ENCODE measurements around the gene RTL10.

DNA sequence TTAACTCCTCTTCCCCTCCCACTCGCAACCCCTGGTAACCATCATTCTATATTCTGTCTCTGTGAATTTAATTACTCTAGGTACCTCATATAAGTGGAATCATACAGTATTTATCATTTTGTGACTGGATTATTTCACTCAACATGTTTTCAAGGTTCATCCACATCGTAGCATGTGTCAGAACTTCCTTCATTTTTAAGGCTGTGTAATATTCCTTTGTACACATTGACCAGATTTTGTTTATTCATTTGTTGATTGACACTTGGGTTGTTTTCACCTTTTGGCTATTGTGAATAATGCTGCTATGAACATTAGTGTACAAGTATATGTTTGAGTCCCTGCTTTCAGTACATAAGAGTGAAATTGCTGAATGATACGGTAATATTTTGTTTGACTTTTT is 2.7 kb upstream of the RTL10 start:
- TF ChIP-seq, protein P1, sequence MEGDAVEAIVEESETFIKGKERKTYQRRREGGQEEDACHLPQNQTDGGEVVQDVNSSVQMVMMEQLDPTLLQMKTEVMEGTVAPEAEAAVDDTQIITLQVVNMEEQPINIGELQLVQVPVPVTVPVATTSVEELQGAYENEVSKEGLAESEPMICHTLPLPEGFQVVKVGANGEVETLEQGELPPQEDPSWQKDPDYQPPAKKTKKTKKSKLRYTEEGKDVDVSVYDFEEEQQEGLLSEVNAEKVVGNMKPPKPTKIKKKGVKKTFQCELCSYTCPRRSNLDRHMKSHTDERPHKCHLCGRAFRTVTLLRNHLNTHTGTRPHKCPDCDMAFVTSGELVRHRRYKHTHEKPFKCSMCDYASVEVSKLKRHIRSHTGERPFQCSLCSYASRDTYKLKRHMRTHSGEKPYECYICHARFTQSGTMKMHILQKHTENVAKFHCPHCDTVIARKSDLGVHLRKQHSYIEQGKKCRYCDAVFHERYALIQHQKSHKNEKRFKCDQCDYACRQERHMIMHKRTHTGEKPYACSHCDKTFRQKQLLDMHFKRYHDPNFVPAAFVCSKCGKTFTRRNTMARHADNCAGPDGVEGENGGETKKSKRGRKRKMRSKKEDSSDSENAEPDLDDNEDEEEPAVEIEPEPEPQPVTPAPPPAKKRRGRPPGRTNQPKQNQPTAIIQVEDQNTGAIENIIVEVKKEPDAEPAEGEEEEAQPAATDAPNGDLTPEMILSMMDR (conservative IDR thresholded peaks at IDR 0.05; ENCODE audit: low read depth, low read length), result no peak
- no peak for TF ChIP-seq POLR2A (IDR thresholded peaks at IDR 0.05; ENCODE audit: low read depth, low read length)
- TF ChIP-seq RAD21 (IDR thresholded peaks at IDR 0.05; ENCODE audit: low read length), result no peak
- no peak for TF ChIP-seq RCOR1 (IDR thresholded peaks at IDR 0.05; ENCODE audit: insufficient replicate concordance, low read length)
- TF ChIP-seq BHLHE40 (IDR thresholded peaks at IDR 0.05; ENCODE audit: low read depth, low read length), result no peak
- no peak for TF ChIP-seq SMC3 (IDR thresholded peaks at IDR 0.05; ENCODE audit: low read depth, low read length)
- TF ChIP-seq, protein P2, sequence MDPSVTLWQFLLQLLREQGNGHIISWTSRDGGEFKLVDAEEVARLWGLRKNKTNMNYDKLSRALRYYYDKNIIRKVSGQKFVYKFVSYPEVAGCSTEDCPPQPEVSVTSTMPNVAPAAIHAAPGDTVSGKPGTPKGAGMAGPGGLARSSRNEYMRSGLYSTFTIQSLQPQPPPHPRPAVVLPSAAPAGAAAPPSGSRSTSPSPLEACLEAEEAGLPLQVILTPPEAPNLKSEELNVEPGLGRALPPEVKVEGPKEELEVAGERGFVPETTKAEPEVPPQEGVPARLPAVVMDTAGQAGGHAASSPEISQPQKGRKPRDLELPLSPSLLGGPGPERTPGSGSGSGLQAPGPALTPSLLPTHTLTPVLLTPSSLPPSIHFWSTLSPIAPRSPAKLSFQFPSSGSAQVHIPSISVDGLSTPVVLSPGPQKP (IDR thresholded peaks at IDR 0.05; ENCODE audit: borderline replicate concordance, low read depth, low read length), result no peak
- TF ChIP-seq RFX5 (IDR thresholded peaks at IDR 0.05; ENCODE audit: low read depth, low read length), result no peak
- no peak for TF ChIP-seq CHD1 (IDR thresholded peaks at IDR 0.05; ENCODE audit: low read depth, low read length)
- no peak for TF ChIP-seq CEBPB (IDR thresholded peaks at IDR 0.05; ENCODE audit: low read depth, low read length)
- TF ChIP-seq, protein P3, sequence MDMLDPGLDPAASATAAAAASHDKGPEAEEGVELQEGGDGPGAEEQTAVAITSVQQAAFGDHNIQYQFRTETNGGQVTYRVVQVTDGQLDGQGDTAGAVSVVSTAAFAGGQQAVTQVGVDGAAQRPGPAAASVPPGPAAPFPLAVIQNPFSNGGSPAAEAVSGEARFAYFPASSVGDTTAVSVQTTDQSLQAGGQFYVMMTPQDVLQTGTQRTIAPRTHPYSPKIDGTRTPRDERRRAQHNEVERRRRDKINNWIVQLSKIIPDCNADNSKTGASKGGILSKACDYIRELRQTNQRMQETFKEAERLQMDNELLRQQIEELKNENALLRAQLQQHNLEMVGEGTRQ (IDR thresholded peaks at IDR 0.05; ENCODE audit: low read depth, low read length), result no peak
- no peak for TF ChIP-seq MXI1 (IDR thresholded peaks at IDR 0.05; ENCODE audit: borderline replicate concordance, low read depth, low read length)
- no peak for TF ChIP-seq MAZ (IDR thresholded peaks at IDR 0.05; ENCODE audit: borderline replicate concordance, low read depth, low read length)
